Gastrocnemius medialis (tissue), 4 donors: ENCODE measurements around the gene SSBP4. TPM values are rescaled to one million over a fixed set of nuclear protein-coding genes. Genes with fewer than 3 reads are reported as not detected.

ENCODE experiments used
- ATAC-seq, 2 donors: fragments of 150-250 bp; one replicate each; pipeline ENCODE4 v1.9.1; 2016
- DNase-seq, 2 donors: peaks; one replicate each; pipeline ENCODE4 v3.0.0-alpha.2; 2019
- H3K27ac ChIP-seq, 4 donors: fragments of 200-600 bp; sonication (generic); 1 replicate in 1 of 4; 2 replicates in 3 of 4; pipeline ENCODE4 v1.5.1; 2016 to 2018; ENCODE audit warnings: mild to moderate bottlenecking in 2 of 4, moderate library complexity in 1 of 4
- H3K27me3 ChIP-seq, 3 donors: fragments of 200-600 bp; sonication (generic) in 2 of 3; 1 replicate in 1 of 3; 2 replicates in 2 of 3; pipeline versions ENCODE4 v1.5.1 to v1.6.0; 2016 to 2019; ENCODE audit warnings: mild to moderate bottlenecking in 1 of 3, moderate library complexity in 1 of 3
- H3K36me3 ChIP-seq, 2 donors: fragments of 200-600 bp; sonication (generic) in 1 of 2; one replicate each; pipeline ENCODE4 v1.5.1; 2017 to 2018
- H3K4me1 ChIP-seq, 2 donors: fragments of 200-600 bp; sonication (generic) in 1 of 2; one replicate each; pipeline ENCODE4 v1.5.1; 2016 to 2017; ENCODE audit warnings: mild to moderate bottlenecking in 2 of 2
- H3K4me3 ChIP-seq, 4 donors: fragments of 200-600 bp; sonication (generic) in 3 of 4; 1 replicate in 1 of 4; 2 replicates in 3 of 4; pipeline ENCODE4 v1.5.1; 2016 to 2019; ENCODE audit warnings: mild to moderate bottlenecking in 2 of 4
- H3K9me3 ChIP-seq, 3 donors: fragments of 200-600 bp; sonication (generic) in 2 of 3; 1 replicate in 1 of 3; 2 replicates in 2 of 3; pipeline ENCODE4 v1.5.1; 2016 to 2019
- POLR2A ChIP-seq, 2 donors: fragments of 450-650 bp; IDR thresholded peaks; one replicate each; pipeline ENCODE4 v1.6.1; 2017; ENCODE audit warnings: antibody characterized with exemption in 2 of 2, mild to moderate bottlenecking in 2 of 2, moderate library complexity in 2 of 2
- in situ Hi-C, 4 donors: fragments of 200-750 bp; cut with MboI; loops; one replicate each; pipeline versions ENCODE4 v1.15.0 to v1.8.0; 2017; ENCODE audit warnings: low sequenced_read_pairs in 4 of 4
- intact Hi-C: fragments of 100-400 bp; cut with DNase I; formaldehyde crosslinking; loops from one replicate; pipeline ENCODE4 v1.15.1; 2023; ENCODE audit warnings: low total_unique reads
- total RNA-seq, 4 donors: library from RNA; depleted of rRNA; stranded (reverse); fragments of >200 nt; gene quantifications; one replicate each; pipeline versions ENCODE4 v1.1.0 to v1.2.3, GENCODE V29; 2016
- TF ChIP-seq, protein P1 (sequence below), 5 experiments: fragments of 450-650 bp in 3 of 5; fragments of 200-600 bp in 2 of 5; sonication (generic) in 2 of 5; IDR thresholded peaks in 4 of 5; conservative IDR thresholded peaks in 1 of 5; 1 replicate in 4 of 5; 2 replicates in 1 of 5; pipeline ENCODE4 v1.5.1; 2016 to 2019; ENCODE audit warnings: antibody characterized with exemption in 5 of 5, mild to moderate bottlenecking in 3 of 5, moderate library complexity in 3 of 5

The SSBP4 gene
- total RNA-seq, 4 donors from 2014 or later = 24.7 to 65.2 (median 44.1) TPM

DNA sequence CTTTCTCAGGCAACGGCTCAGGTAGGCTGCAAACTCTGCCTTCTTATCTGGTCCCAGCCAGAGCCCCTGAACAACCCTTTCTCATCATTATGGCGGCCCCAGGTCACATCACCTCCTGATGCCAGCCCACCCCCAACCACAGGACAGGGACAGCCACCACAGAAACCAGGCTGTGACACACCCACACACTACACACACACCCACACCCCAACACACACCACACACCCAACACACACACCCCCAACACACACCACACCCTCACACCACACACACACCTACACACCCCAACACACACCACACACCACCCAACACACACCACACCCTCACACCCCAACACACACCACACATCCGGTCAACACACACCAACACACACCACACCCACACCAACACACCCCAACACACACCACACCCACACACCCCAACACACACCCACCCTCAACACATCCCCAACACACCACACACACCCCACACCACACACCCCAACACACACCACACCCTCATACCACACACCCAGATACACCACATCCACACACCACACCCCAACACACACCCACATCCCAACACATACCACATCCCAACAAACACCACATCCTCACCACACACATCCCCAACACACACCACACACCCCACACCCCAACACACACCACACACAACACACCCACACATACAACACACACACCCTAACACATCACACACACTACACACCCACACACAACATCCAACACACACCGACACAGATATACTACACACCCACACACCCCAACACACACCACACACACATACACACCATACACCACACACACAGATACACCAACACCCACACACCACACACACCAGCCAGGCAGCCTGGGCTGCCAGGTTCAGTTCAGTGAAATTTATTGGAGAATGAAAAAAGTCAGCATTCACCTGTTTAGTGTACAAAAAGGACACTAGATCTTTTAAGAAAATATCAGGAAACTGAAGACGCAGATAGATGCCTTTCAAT lies 22.9 kb downstream of the SSBP4 start:
- Histone ChIP-seq H3K27ac (no peak overlapping the region), H3K4me1 (peaks cover 7 to 14% of the 10 kb centered on the region in 2 donors), H3K9me3 (no peaks in the 10 kb centered on the region), H3K4me3 (no peak overlapping the region), H3K27me3 (peaks cover 9 to 19% (median 13%) of the 10 kb centered on the region in 3 donors), H3K36me3 (peaks cover 0 to 43% of the 10 kb centered on the region in 2 donors)
- in situ Hi-C loops = no loop called here
- DNase-seq (no peak), ATAC-seq (no peak)
- no peak for TF ChIP-seq POLR2A (IDR thresholded peaks at IDR 0.05)
- TF ChIP-seq, protein P1, sequence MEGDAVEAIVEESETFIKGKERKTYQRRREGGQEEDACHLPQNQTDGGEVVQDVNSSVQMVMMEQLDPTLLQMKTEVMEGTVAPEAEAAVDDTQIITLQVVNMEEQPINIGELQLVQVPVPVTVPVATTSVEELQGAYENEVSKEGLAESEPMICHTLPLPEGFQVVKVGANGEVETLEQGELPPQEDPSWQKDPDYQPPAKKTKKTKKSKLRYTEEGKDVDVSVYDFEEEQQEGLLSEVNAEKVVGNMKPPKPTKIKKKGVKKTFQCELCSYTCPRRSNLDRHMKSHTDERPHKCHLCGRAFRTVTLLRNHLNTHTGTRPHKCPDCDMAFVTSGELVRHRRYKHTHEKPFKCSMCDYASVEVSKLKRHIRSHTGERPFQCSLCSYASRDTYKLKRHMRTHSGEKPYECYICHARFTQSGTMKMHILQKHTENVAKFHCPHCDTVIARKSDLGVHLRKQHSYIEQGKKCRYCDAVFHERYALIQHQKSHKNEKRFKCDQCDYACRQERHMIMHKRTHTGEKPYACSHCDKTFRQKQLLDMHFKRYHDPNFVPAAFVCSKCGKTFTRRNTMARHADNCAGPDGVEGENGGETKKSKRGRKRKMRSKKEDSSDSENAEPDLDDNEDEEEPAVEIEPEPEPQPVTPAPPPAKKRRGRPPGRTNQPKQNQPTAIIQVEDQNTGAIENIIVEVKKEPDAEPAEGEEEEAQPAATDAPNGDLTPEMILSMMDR (IDR thresholded peaks at IDR 0.05 in 4 of 5, conservative IDR thresholded peaks at IDR 0.05 in 1 of 5) = no peak
- intact Hi-C loops = no loop called here

DNA sequence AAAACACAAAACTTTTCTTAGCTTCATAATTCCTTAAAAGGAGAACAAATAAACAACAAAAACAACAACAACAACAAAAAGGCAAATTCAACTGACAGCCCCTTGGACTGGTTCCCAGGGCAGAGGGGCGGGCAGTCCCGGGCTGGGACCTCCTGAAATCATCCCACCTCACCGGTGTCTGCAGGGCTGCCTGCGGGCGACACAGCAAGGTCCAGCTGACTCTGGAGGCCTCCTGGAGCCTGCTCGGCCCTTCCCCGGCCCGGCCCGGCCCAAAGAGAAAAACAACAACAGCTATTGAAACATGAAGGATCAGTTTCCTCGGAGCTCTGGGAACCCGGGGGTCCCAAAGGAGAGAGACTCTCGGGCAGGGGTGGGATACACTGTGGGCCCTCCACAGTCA lies 23.7 kb downstream of the SSBP4 start:
- in situ Hi-C loops = no loop called here
- Histone ChIP-seq H3K4me1 (peaks cover 7 to 9% of the 10 kb centered on the region in 2 donors), H3K36me3 (peaks cover 0 to 52% of the 10 kb centered on the region in 2 donors), H3K4me3 (no peak overlapping the region), H3K27me3 (peaks cover 9 to 13% (median 10%) of the 10 kb centered on the region in 3 donors), H3K9me3 (no peaks in the 10 kb centered on the region), H3K27ac (no peak overlapping the region)
- intact Hi-C loops = no loop called here
- ATAC-seq = no peak
- DNase-seq = no peak
- TF ChIP-seq, protein P1 (IDR thresholded peaks at IDR 0.05 in 4 of 5, conservative IDR thresholded peaks at IDR 0.05 in 1 of 5) = no peak
- TF ChIP-seq POLR2A (IDR thresholded peaks at IDR 0.05) = no peak

DNA sequence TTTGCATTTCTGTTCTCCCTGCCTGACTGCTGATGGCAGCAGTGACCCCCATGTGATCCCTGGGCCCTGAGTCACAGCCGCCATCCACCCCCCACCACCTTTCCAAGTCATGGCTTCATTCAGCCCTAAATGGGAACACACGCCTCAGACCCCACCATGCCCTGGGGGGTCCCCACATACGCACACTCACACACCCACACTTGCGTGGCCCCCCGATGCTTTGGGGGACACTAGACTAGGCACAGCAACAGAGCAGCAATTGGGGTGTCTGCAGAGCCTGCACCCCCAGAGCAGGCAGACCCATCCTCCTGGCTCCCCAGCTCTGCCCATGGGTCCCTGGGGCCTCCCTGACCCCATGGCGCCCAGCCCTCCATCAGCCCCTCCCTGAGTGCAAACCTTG lies 24.2 kb downstream of the SSBP4 start:
- intact Hi-C loops = no loop called here
- in situ Hi-C loops = no loop called here
- peaks cover 5 to 10% (median 6%) of the 10 kb centered on the region in 3 donors for H3K27me3 ChIP-seq
- H3K4me3 ChIP-seq = no peak overlapping the region
- TF ChIP-seq POLR2A (IDR thresholded peaks at IDR 0.05) = no peak
- TF ChIP-seq, protein P1 (IDR thresholded peaks at IDR 0.05 in 4 of 5, conservative IDR thresholded peaks at IDR 0.05 in 1 of 5) = no peak
- DNase-seq = no peak
- H3K36me3 ChIP-seq = peaks cover 0 to 55% of the 10 kb centered on the region in 2 donors
- no peaks in the 10 kb centered on the region for H3K9me3 ChIP-seq
- H3K27ac ChIP-seq = no peak overlapping the region
- ATAC-seq = no peak
- H3K4me1 ChIP-seq = peaks cover 4 to 5% of the 10 kb centered on the region in 2 donors

DNA sequence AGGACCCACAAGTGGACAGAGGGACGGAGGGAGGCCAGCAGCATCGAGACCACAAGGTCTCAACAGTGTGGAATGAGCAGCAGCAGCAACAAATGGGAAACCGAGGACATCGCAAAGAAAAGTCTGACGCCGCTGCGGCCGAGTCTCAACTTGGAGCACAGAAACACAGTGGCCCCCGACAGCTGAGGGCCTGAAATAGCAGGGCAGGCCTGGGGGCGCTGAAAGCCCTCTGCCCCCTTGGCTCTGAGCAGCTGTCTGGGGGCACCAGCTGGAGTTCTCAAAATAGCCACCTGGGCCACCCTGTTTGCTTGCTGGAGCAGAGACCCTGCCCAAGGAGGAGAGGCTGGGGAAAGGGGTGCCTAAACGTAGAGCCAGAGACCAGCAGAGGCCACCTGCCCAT lies 24.6 kb downstream of the SSBP4 start:
- Histone ChIP-seq H3K27me3 (peaks cover 1 to 6% (median 1%) of the 10 kb centered on the region in 3 donors), H3K9me3 (no peaks in the 10 kb centered on the region), H3K4me3 (no peak overlapping the region), H3K4me1 (peaks cover under 1% of the 10 kb centered on the region in 2 donors), H3K36me3 (peaks cover 0 to 59% of the 10 kb centered on the region in 2 donors), H3K27ac (no peak overlapping the region)
- TF ChIP-seq, protein P1 (IDR thresholded peaks at IDR 0.05 in 4 of 5, conservative IDR thresholded peaks at IDR 0.05 in 1 of 5) = no peak
- no peak for ATAC-seq
- intact Hi-C loops = no loop called here
- in situ Hi-C loops = no loop called here
- no peak for DNase-seq
